Naive thymus-derived CD4-positive, alpha-beta T cell (primary cell): Measurements from ENCODE around the gene FOXRED2. TPM values are rescaled to one million over a fixed set of nuclear protein-coding genes. Genes with fewer than 3 reads are reported as not detected.
"Not testable (repeated sequence)": the region's sequence is repeated elsewhere in the genome, so short reads cannot be mapped to it uniquely, and the experiment has no call there.

Experiments used
- ATAC-seq: fragments of 150-1000 bp; cut with Tn5 transposase; 2 replicates; pipeline ENCODE4 v1.10.0; 2021; ENCODE audit warnings: mild to moderate bottlenecking, moderate library complexity
- CTCF ChIA-PET: fragments of 350-600 bp; sonication (Branson Sonifier 250); formaldehyde crosslinking; loops from one replicate; lab custom pipeline; 2021; ENCODE audit warnings: antibody characterized with exemption; lab: Charles Lee
- POLR2A ChIA-PET: fragments of 350-600 bp; sonication (Branson Sonifier 250); formaldehyde crosslinking; loops from one replicate; lab custom pipeline; 2021; ENCODE audit warnings: antibody characterized with exemption, inconsistent platforms; lab: Charles Lee
- DNase-seq, 9 donors: peaks; one replicate each; pipeline versions ENCODE4 v3.0.0 to v3.0.0-alpha.2; 2020 to 2022; ENCODE audit warnings: mixed read lengths in 1 of 9
- H3K27ac ChIP-seq: one replicate; pipeline ENCODE4 v1.7.0; 2013; ENCODE audit warnings: mild to moderate bottlenecking, low read depth, low read length, moderate library complexity
- H3K27me3 ChIP-seq, 2 donors: one replicate each; pipeline ENCODE4 v1.7.0; 2013; ENCODE audit warnings: low read length in 2 of 2, mild to moderate bottlenecking in 2 of 2, moderate library complexity in 2 of 2; ENCODE audit not compliant: control insufficient read depth in 2 of 2, insufficient read depth in 2 of 2
- H3K36me3 ChIP-seq, 3 experiments: 1 replicate in 2 of 3; 2 replicates in 1 of 3; pipeline ENCODE4 v1.7.0; 2013; ENCODE audit warnings: low read length in 3 of 3, mild to moderate bottlenecking in 3 of 3, moderate library complexity in 1 of 3; ENCODE audit not compliant: insufficient read depth in 3 of 3, control insufficient read depth in 2 of 3
- H3K4me1 ChIP-seq, 2 donors: one replicate each; pipeline ENCODE4 v1.7.0; 2013; ENCODE audit warnings: low read length in 2 of 2, mild to moderate bottlenecking in 2 of 2, moderate library complexity in 1 of 2; ENCODE audit not compliant: control insufficient read depth in 2 of 2, insufficient read depth in 2 of 2
- H3K4me3 ChIP-seq: 2 replicates; pipeline ENCODE4 v1.7.0; 2013; ENCODE audit warnings: mild to moderate bottlenecking, low read length
- H3K9me3 ChIP-seq, 3 experiments: 1 replicate in 2 of 3; 2 replicates in 1 of 3; pipeline ENCODE4 v1.7.0; 2013; ENCODE audit warnings: low read length in 3 of 3; ENCODE audit not compliant: control insufficient read depth in 2 of 3
- H3K27ac Mint-ChIP-seq, 9 donors: one replicate each; pipeline ENCODE4 v1.8.0; 2020 to 2022; ENCODE audit warnings: mixed read lengths in 9 of 9, mild to moderate bottlenecking in 8 of 9, moderate library complexity in 5 of 9, inconsistent platforms in 2 of 9
- H3K27me3 Mint-ChIP-seq, 5 donors: one replicate each; pipeline ENCODE4 v1.8.0; 2021 to 2022; ENCODE audit warnings: mixed read lengths in 5 of 5, mild to moderate bottlenecking in 1 of 5
- H3K36me3 Mint-ChIP-seq, 5 donors: one replicate each; pipeline ENCODE4 v1.8.0; 2020 to 2022; ENCODE audit warnings: mixed read lengths in 5 of 5, mild to moderate bottlenecking in 3 of 5, inconsistent platforms in 1 of 5
- H3K4me1 Mint-ChIP-seq, 7 donors: one replicate each; pipeline ENCODE4 v1.8.0; 2020 to 2022; ENCODE audit warnings: mixed read lengths in 7 of 7, mild to moderate bottlenecking in 3 of 7, inconsistent platforms in 1 of 7
- H3K4me3 Mint-ChIP-seq, 10 donors: one replicate each; pipeline ENCODE4 v1.8.0; 2020 to 2022; ENCODE audit warnings: mild to moderate bottlenecking in 10 of 10, mixed read lengths in 10 of 10, moderate library complexity in 6 of 10, inconsistent platforms in 2 of 10
- H3K9me3 Mint-ChIP-seq, 11 donors: one replicate each; pipeline ENCODE4 v1.8.0; 2020 to 2022; ENCODE audit warnings: mixed read lengths in 11 of 11, mild to moderate bottlenecking in 4 of 11, inconsistent platforms in 1 of 11, moderate library complexity in 1 of 11
- intact Hi-C, 2 donors: fragments of 100-400 bp; cut with micrococcal nuclease; formaldehyde crosslinking; loops; one replicate each; pipeline ENCODE4 v1.15.1; 2023
- polyA plus RNA-seq, 2 donors: library from polyadenylated mRNA; unstranded; fragments of 300-500 nt; fragmentation: Illumina TruSeq; gene quantifications; one replicate each; pipeline ENCODE4 v1.2.3, GENCODE V29; 2021
- total RNA-seq, 6 experiments: library from RNA in 5 of 6; stranded (reverse) in 5 of 6; gene quantifications; 1 replicate in 5 of 6; 2 replicates in 1 of 6; pipeline ENCODE4 v1.2.3 and lab custom pipeline; 2021 to 2026

Gene FOXRED2
- total and polyA plus RNA-seq, 7 experiments from 2014 or later, result 2.3 to 13.1 (median 5.6) TPM

- intact Hi-C loops, result no loop called here
- Mint-ChIP-seq H3K4me3 (peak overlapping the region in 7 of 10 donors; percentile 56 to 79 (median 75)), H3K4me1 (peaks cover 21 to 49% (median 37%) of the 10 kb centered on the region in 7 donors), H3K36me3 (peaks cover 0 to 2% (median 0%) of the 10 kb centered on the region in 5 donors), H3K27ac (peak overlapping the region; percentile 63 to 99 (median 95)), H3K27me3 (no peaks in the 10 kb centered on the region), H3K9me3 (peaks cover 0 to 2% (median 0%) of the 10 kb centered on the region in 11 donors)
- Histone ChIP-seq H3K27me3 (no peaks in the 10 kb centered on the region), H3K36me3 (no peaks in the 10 kb centered on the region), H3K4me1 (peaks cover 37 to 38% of the 10 kb centered on the region in 2 donors), H3K9me3 (no peaks in the 10 kb centered on the region), H3K4me3 (no peak overlapping the region), H3K27ac (peak overlapping the region; percentile 99)
- DNase-seq (no peak), ATAC-seq (no peak)
- CTCF ChIA-PET, result no interaction called here
- POLR2A ChIA-PET, result interaction anchor here (1.1 to 1.8 kb wide), 5 partner anchors 8 to 71 kb away, joined by 3 to 13 read pairs (median 6); partner anchors contain the start of gene MYH9
These were observed 50.4 kb downstream of the FOXRED2 start for GRCh38 chr22:36456464-36456845.

GRCh38 chr22:36455571-36456463 is 51.0 kb downstream of the FOXRED2 start:
- ChIA-PET CTCF (interaction anchor here (1.2 kb wide), 1 partner anchor 127 kb away, joined by 3 read pairs; no protein-coding TSS in a partner anchor), POLR2A (interaction anchor here (0.6 to 2.1 kb wide), 15 partner anchors 8 to 179 kb away, joined by 3 to 13 read pairs (median 5); partner anchors contain the start of gene MYH9)
- H3K27me3 Mint-ChIP-seq, result no peaks in the 10 kb centered on the region
- H3K4me3 ChIP-seq, result peak overlapping the region; percentile 83
- H3K9me3 ChIP-seq, result no peaks in the 10 kb centered on the region
- H3K27ac Mint-ChIP-seq, result peak overlapping the region; percentile 63 to 99 (median 95)
- H3K27me3 ChIP-seq, result no peaks in the 10 kb centered on the region
- intact Hi-C loops, result loop anchor here (1.0 to 2.0 kb wide), 10 partner anchors 14 to 155 kb away; partner anchors contain the start of gene TXN2 (in 2 of the 2)
- ATAC-seq (no peak), DNase-seq (peak in 1 of 9 donors; percentile 3)
- H3K36me3 ChIP-seq, result no peaks in the 10 kb centered on the region
- peaks cover 0 to 2% (median 0%) of the 10 kb centered on the region in 5 donors for H3K36me3 Mint-ChIP-seq
- H3K9me3 Mint-ChIP-seq, result peaks cover 0 to 2% (median 0%) of the 10 kb centered on the region in 11 donors
- peak overlapping the region; percentile 54 to 87 (median 74) for H3K4me3 Mint-ChIP-seq
- peak overlapping the region; percentile 99 for H3K27ac ChIP-seq
- peaks cover 21 to 54% (median 43%) of the 10 kb centered on the region in 7 donors for H3K4me1 Mint-ChIP-seq
- peaks cover 44% of the 10 kb centered on the region in 2 donors for H3K4me1 ChIP-seq

- H3K9me3 ChIP-seq, result no peaks in the 10 kb centered on the region
- peak overlapping the region; percentile 99 for H3K27ac ChIP-seq
- no peaks in the 10 kb centered on the region for H3K36me3 ChIP-seq
- ChIA-PET CTCF (interaction anchor here (0.6 to 1.2 kb wide), 3 partner anchors 127 to 194 kb away, joined by 3 to 6 read pairs (median 4); no protein-coding TSS in a partner anchor), POLR2A (interaction anchor here (0.6 to 2.1 kb wide), 17 partner anchors 8 to 127 kb away, joined by 3 to 13 read pairs (median 4); partner anchors contain the start of gene MYH9)
- peak; percentile 87 to 97 (median 92) for DNase-seq
- H3K9me3 Mint-ChIP-seq, result peaks cover 0 to 2% (median 0%) of the 10 kb centered on the region in 11 donors
- peak overlapping the region; percentile 68 to 87 (median 78) for H3K4me3 Mint-ChIP-seq
- peak overlapping the region; percentile 83 for H3K4me3 ChIP-seq
- no peaks in the 10 kb centered on the region for H3K27me3 ChIP-seq
- peaks cover 0 to 2% (median 0%) of the 10 kb centered on the region in 5 donors for H3K36me3 Mint-ChIP-seq
- peak; percentile 83 for ATAC-seq
- H3K4me1 ChIP-seq, result peaks cover 46 to 48% of the 10 kb centered on the region in 2 donors
- intact Hi-C loops, result loop anchor here (1.0 to 5.0 kb wide), 12 partner anchors 15 to 154 kb away; partner anchors contain the start of genes TXN2 (in 2 of the 2) and FOXRED2 (in 1 of the 2)
- peaks cover 21 to 54% (median 45%) of the 10 kb centered on the region in 7 donors for H3K4me1 Mint-ChIP-seq
- H3K27ac Mint-ChIP-seq, result peak overlapping the region; percentile 71 to 99 (median 96)
- no peaks in the 10 kb centered on the region for H3K27me3 Mint-ChIP-seq
These were observed 51.8 kb downstream of the FOXRED2 start for GRCh38 chr22:36454916-36455570.

GRCh38 chr22:36453855-36454378 is 52.9 kb downstream of the FOXRED2 start:
- Mint-ChIP-seq H3K4me1 (peaks cover 21 to 58% (median 49%) of the 10 kb centered on the region in 7 donors), H3K9me3 (peaks cover 0 to 2% (median 0%) of the 10 kb centered on the region in 11 donors), H3K27me3 (no peaks in the 10 kb centered on the region), H3K36me3 (peaks cover 0 to 2% (median 0%) of the 10 kb centered on the region in 5 donors), H3K27ac (peak overlapping the region; percentile 69 to 99 (median 96)), H3K4me3 (peak overlapping the region; percentile 68 to 87 (median 76))
- Histone ChIP-seq H3K9me3 (no peaks in the 10 kb centered on the region), H3K4me3 (peak overlapping the region; percentile 20), H3K4me1 (peaks cover 46 to 48% of the 10 kb centered on the region in 2 donors), H3K27ac (peak overlapping the region; percentile 99), H3K27me3 (no peaks in the 10 kb centered on the region), H3K36me3 (no peaks in the 10 kb centered on the region)
- no peak for DNase-seq
- ChIA-PET POLR2A (interaction anchor here (1.0 to 2.1 kb wide), 9 partner anchors 16 to 125 kb away, joined by 3 to 8 read pairs (median 4); no protein-coding TSS in a partner anchor), CTCF (interaction anchor here (0.8 kb wide), 1 partner anchor 15 kb away, joined by 3 read pairs; no protein-coding TSS in a partner anchor)
- ATAC-seq, result no peak
- intact Hi-C loops, result loop anchor here (1.0 to 5.0 kb wide), 4 partner anchors 19 to 87 kb away; partner anchors contain the start of gene FOXRED2 (in 1 of the 2)

GRCh38 chr22:36452978-36453607 is 53.7 kb downstream of the FOXRED2 start:
- H3K27me3 ChIP-seq, H3K4me3 ChIP-seq, H3K36me3 Mint-ChIP-seq, ATAC-seq, H3K27me3 Mint-ChIP-seq, H3K9me3 Mint-ChIP-seq, DNase-seq, H3K36me3 ChIP-seq, H3K9me3 ChIP-seq: not testable (repeated sequence)
- Mint-ChIP-seq H3K27ac (peak overlapping the region; percentile 87 to 100 (median 96)), H3K4me3 (peak overlapping the region; percentile 61 to 84 (median 74)), H3K4me1 (peaks cover 21 to 58% (median 55%) of the 10 kb centered on the region in 7 donors)
- CTCF ChIA-PET, result interaction anchor here (0.6 to 0.8 kb wide), 3 partner anchors 16 to 179 kb away, joined by 3 read pairs; no protein-coding TSS in a partner anchor
- POLR2A ChIA-PET, result interaction anchor here (1.0 to 2.1 kb wide), 5 partner anchors 16 to 124 kb away, joined by 3 to 8 read pairs (median 4); no protein-coding TSS in a partner anchor
- intact Hi-C loops, result loop anchor here (2.0 to 5.0 kb wide), 2 partner anchors 18 to 86 kb away; no protein-coding TSS in a partner anchor
- Histone ChIP-seq H3K4me1 (peaks cover 46 to 48% of the 10 kb centered on the region in 2 donors), H3K27ac (peak overlapping the region; percentile 69)
